ENCODE results near the gene ERF. TPM values are rescaled to one million over a fixed set of nuclear protein-coding genes. Genes with fewer than 3 reads are reported as not detected.

Gene ERF
- polyA plus RNA-seq, 1 experiment = 31.1 TPM

- Histone ChIP-seq H3K9me3 (ENCODE audit: control insufficient read depth, insufficient read depth, low read length) (no peaks in the 10 kb centered on the region; the same call in 1 of the 2 replicates), H3K27ac (ENCODE audit: low read depth, low read length) (no peak overlapping the region), H3K4me3 (ENCODE audit: low read depth, low read length) (no peak overlapping the region), H3K27me3 (ENCODE audit: control insufficient read depth, insufficient read depth, low read length) (no peaks in the 10 kb centered on the region)
- no peak for TF ChIP-seq CTCF (IDR thresholded peaks at IDR 0.05; ENCODE audit: low read depth, low read length)
- ChIA-PET POLR2A (no interaction called here), CTCF (interaction anchor here (1.2 kb wide), 1 partner anchor 225 kb away, joined by 3 read pairs; no protein-coding TSS in a partner anchor)
- no peak for DNase-seq (ENCODE audit: low read depth, low spot score)
These were observed 40.0 kb downstream of the ERF start for GRCh38 chr19:42214810-42215485.

DNA sequence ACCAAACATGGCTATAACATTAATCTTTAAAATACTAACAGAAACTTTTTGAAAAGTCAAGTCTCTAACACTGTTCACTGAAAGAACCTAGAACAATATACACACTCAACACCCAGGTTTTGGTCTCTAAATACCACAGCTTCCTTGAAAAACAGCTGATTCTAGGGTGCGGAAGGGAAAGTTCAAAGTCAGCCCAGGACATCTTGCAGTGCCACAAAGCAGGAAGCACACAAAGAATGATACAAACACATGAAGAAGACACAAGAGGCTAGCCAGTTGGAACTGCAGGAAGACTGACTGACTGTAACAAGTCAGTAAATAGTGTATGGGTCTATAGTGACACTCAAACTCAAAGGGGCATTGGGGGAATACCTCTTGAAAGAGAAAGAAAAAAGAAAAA lies 42.0 kb downstream of the ERF start:
- CTCF ChIA-PET = interaction anchor here (0.6 kb wide), 1 partner anchor 101 kb away, joined by 7 read pairs; no protein-coding TSS in a partner anchor
- no peaks in the 10 kb centered on the region for H3K27me3 ChIP-seq (ENCODE audit: control insufficient read depth, insufficient read depth, low read length)

DNA sequence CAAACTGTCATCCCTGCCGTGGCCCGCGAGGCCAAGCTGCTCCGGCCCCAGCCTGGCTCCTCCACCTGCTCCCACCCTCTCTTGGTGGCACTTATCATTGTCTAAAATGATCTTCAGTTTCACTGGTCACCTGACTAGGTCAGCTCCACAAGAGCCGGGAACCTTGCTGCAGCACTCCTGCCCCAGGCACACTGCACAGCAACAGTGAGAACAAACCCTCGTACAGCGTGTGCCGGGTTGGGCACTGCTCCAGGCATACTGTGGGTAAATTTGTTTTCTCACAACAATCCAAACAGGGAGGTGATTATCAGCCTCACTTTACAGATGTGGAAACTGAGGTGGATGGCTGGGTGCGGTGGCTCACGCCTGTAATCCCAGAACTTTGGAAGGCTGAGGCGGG lies 46.3 kb downstream of the ERF start:
- ChIA-PET POLR2A (interaction anchor here (1.6 kb wide), 1 partner anchor 8 kb away, joined by 7 read pairs; no protein-coding TSS in a partner anchor), CTCF (interaction anchor here (0.9 kb wide), 1 partner anchor 71 kb away, joined by 6 read pairs; no protein-coding TSS in a partner anchor)
- Histone ChIP-seq H3K27me3 (ENCODE audit: control insufficient read depth, insufficient read depth, low read length) (no peaks in the 10 kb centered on the region), H3K9me3 (ENCODE audit: control insufficient read depth, insufficient read depth, low read length) (no peaks in the 10 kb centered on the region), H3K4me3 (ENCODE audit: low read depth, low read length) (no peak overlapping the region), H3K27ac (ENCODE audit: low read depth, low read length) (no peak overlapping the region)
- no peak for DNase-seq (ENCODE audit: low read depth, low spot score)
- TF ChIP-seq CTCF (IDR thresholded peaks at IDR 0.05; ENCODE audit: low read depth, low read length) = no peak

More for the DNA sequence above, 42.0 kb downstream of the ERF start:
- POLR2A ChIA-PET = no interaction called here
- Histone ChIP-seq H3K4me3 (ENCODE audit: low read depth, low read length) (no peak overlapping the region), H3K27ac (ENCODE audit: low read depth, low read length) (no peak overlapping the region), H3K9me3 (ENCODE audit: control insufficient read depth, insufficient read depth, low read length) (no peaks in the 10 kb centered on the region; the same call in 1 of the 2 replicates)
- DNase-seq (ENCODE audit: low read depth, low spot score) = no peak
- no peak for TF ChIP-seq CTCF (IDR thresholded peaks at IDR 0.05; ENCODE audit: low read depth, low read length)

DNA sequence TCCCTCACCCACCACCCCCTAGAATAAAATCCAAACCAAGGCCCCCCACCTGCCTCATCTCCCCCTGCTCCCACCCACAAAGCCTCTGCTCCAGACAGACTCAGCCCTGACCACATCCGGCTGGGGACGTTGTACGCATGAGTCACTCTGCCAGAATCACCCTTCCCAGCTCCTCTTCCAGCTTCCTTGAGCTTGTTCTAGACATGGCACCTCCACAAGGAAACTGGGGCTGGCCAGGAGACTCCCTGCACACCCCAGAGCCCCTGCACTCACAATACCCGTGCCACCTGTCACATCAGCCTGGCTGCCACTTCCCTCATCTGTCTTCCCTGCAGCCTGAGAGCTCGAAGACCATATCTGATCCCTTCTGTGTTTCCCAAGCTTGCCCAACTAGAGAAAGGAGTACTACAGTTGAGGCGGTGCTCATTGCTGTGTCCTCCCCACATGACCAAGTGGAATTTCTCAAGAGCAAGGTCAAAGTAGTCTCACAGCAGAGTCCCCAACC lies 47.1 kb downstream of the ERF start:
- H3K27me3 ChIP-seq (ENCODE audit: control insufficient read depth, insufficient read depth, low read length) = no peaks in the 10 kb centered on the region
- ChIA-PET CTCF (interaction anchor here (1.0 kb wide), 1 partner anchor 99 kb away, joined by 3 read pairs; no protein-coding TSS in a partner anchor), POLR2A (interaction anchor here (0.7 to 1.6 kb wide), 2 partner anchors 9 to 63 kb away, joined by 7 to 13 read pairs; no protein-coding TSS in a partner anchor)
- H3K27ac ChIP-seq (ENCODE audit: low read depth, low read length) = peak overlapping the region; percentile 77
- TF ChIP-seq CTCF (IDR thresholded peaks at IDR 0.05; ENCODE audit: low read depth, low read length) = no peak
- peak; percentile 49 for DNase-seq (ENCODE audit: low read depth, low spot score)
- no peaks in the 10 kb centered on the region for H3K9me3 ChIP-seq (ENCODE audit: control insufficient read depth, insufficient read depth, low read length)
- H3K4me3 ChIP-seq (ENCODE audit: low read depth, low read length) = no peak overlapping the region
